Measurements from ENCODE around the gene RNF225.

GRCh38 chr19:58385313-58385890 is 10.1 kb upstream of the RNF225 start:
- TF ChIP-seq FOXK2 (conservative IDR thresholded peaks at IDR 0.05 in 1 of 2, IDR thresholded peaks at IDR 0.05 in 1 of 2; ENCODE audit: low read depth in 2 of 2) (no peak), SREBF2 (CRISPR knock-in tag; IDR thresholded peaks at IDR 0.05) (no peak), ZNF408 (CRISPR knock-in tag; IDR thresholded peaks at IDR 0.05; ENCODE audit: low read depth) (no peak), E2F8 (IDR thresholded peaks at IDR 0.05; ENCODE audit: low read depth, partially characterized antibody) (no peak), BRD9 (IDR thresholded peaks at IDR 0.05; ENCODE audit: low read depth, partially characterized antibody) (no peak), L3MBTL2 (IDR thresholded peaks at IDR 0.05) (no peak), ZNF277 (CRISPR knock-in tag; IDR thresholded peaks at IDR 0.05; ENCODE audit: borderline replicate concordance) (no peak), POLR2A (conservative IDR thresholded peaks at IDR 0.05) (no peak), NFE2L1 (tag; IDR thresholded peaks at IDR 0.05; ENCODE audit: borderline replicate concordance, low read depth) (no peak), ZNF785 (CRISPR knock-in tag; IDR thresholded peaks at IDR 0.05) (no peak)
